ENCODE measurements around the gene RPS4Y1. TPM values are rescaled to one million over a fixed set of nuclear protein-coding genes. Genes with fewer than 3 reads are reported as not detected.

Gene RPS4Y1
- polyA plus RNA-seq, 1 experiment, result 512 TPM

DNA sequence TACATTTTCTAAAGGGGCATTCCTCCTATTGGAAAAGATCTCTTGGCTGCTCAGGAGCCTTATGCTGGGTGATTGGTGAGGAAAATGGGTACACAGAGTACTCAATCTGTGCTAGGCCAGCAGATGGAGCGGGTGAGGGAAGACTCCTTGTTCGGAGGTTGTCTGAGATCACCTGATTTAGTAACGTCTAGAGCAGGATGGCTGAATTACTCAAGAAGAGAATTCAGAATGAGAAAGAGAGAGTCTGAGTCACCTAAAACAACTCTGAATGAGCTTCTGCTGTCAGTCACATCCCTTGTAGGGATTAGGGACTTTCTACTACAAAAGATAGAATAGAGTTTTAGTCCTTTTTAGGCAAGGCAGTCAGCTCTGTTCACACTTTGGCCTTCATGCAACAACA is 46.6 kb downstream of the RPS4Y1 start:
- TF ChIP-seq, protein P1, sequence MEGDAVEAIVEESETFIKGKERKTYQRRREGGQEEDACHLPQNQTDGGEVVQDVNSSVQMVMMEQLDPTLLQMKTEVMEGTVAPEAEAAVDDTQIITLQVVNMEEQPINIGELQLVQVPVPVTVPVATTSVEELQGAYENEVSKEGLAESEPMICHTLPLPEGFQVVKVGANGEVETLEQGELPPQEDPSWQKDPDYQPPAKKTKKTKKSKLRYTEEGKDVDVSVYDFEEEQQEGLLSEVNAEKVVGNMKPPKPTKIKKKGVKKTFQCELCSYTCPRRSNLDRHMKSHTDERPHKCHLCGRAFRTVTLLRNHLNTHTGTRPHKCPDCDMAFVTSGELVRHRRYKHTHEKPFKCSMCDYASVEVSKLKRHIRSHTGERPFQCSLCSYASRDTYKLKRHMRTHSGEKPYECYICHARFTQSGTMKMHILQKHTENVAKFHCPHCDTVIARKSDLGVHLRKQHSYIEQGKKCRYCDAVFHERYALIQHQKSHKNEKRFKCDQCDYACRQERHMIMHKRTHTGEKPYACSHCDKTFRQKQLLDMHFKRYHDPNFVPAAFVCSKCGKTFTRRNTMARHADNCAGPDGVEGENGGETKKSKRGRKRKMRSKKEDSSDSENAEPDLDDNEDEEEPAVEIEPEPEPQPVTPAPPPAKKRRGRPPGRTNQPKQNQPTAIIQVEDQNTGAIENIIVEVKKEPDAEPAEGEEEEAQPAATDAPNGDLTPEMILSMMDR (IDR thresholded peaks at IDR 0.05; ENCODE audit: insufficient read depth, low read depth, low read length), result no peak
- Histone ChIP-seq H3K27me3 (ENCODE audit: control insufficient read depth, insufficient read depth, low read length) (no peaks in the 10 kb centered on the region), H3K4me3 (ENCODE audit: low read depth, low read length) (no peak overlapping the region), H3K36me3 (ENCODE audit: control insufficient read depth, insufficient read depth, low read length) (no peaks in the 10 kb centered on the region)
- ChIA-PET CTCF (no interaction called here), POLR2A (no interaction called here)
- no peak for DNase-seq (ENCODE audit: low read depth)

DNA sequence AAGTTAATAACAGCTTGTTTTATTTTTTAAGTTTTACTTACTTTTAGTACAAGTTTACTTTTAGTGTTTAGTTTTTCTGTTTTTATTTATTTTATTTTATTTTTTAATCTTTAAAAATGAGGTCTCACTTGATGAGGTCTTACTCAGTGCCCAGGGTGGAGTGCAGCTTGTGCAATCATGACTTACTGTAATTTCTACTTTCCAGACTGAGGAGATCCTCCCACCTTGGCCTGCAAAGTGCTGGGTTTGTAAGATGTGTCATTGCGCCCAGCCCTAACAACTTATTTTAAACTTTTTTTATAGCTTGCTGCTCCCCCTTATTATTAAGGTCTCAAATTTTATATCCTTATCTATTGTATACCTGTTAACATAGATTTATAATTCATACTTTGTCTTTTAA is 52.1 kb downstream of the RPS4Y1 start:
- TF ChIP-seq, protein P1 (IDR thresholded peaks at IDR 0.05; ENCODE audit: insufficient read depth, low read depth, low read length), result no peak
- CTCF ChIA-PET, result no interaction called here

DNA sequence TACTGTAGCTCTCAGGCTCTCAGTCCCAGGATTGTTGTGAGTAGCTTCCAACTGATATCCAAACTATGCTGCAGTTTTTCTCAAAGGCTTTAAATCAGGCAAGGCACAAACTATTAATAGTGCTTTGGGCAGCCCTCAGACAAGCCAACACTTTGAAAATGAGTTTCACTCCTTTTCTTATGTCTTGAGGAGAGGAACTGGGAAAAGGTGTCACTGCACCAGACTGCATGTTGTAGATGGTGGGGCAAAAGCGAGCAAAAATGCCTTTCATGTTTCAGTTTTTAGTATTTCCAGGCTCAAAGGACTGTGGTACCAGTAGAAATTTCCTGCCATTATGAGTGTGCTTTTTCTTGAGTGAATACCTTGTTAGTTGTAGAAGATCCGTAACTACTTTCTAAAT is 54.6 kb downstream of the RPS4Y1 start:
- Histone ChIP-seq H3K27me3 (ENCODE audit: control insufficient read depth, insufficient read depth, low read length) (no peaks in the 10 kb centered on the region), H3K36me3 (ENCODE audit: control insufficient read depth, insufficient read depth, low read length) (no peaks in the 10 kb centered on the region), H3K4me3 (ENCODE audit: low read depth, low read length) (no peak overlapping the region)
- ChIA-PET POLR2A (no interaction called here), CTCF (no interaction called here)
- no peak for DNase-seq (ENCODE audit: low read depth)
- TF ChIP-seq, protein P1 (IDR thresholded peaks at IDR 0.05; ENCODE audit: insufficient read depth, low read depth, low read length), result no peak

More for the DNA sequence above, 52.1 kb downstream of the RPS4Y1 start:
- Histone ChIP-seq H3K4me3 (ENCODE audit: low read depth, low read length) (no peak overlapping the region), H3K36me3 (ENCODE audit: control insufficient read depth, insufficient read depth, low read length) (no peaks in the 10 kb centered on the region), H3K27me3 (ENCODE audit: control insufficient read depth, insufficient read depth, low read length) (no peaks in the 10 kb centered on the region)
- POLR2A ChIA-PET, result no interaction called here
- DNase-seq (ENCODE audit: low read depth), result no peak

DNA sequence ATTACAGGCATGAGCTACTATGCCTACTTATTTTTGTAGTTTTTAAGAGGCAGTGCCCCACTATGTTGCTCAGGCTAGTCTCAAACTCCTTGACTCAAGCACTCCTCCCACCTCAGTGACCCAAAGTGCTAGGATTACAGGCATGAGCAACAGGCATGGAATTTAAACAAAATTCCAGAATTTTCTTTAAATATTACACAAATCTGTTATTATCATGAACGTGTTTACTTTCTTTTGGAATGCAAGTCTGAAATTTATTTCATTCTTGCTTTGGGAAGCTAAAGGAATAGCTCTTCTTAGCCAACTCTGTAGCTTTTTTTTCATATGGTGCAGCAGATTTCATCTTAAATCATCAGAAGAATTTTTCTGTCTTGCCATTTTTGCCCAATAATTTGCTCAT is 66.0 kb downstream of the RPS4Y1 start:
- TF ChIP-seq, protein P1 (IDR thresholded peaks at IDR 0.05; ENCODE audit: insufficient read depth, low read depth, low read length), result no peak
- no peak overlapping the region for H3K4me3 ChIP-seq (ENCODE audit: low read depth, low read length)
- ChIA-PET CTCF (no interaction called here), POLR2A (no interaction called here)
- peak; percentile 67 for DNase-seq (ENCODE audit: low read depth)
- H3K36me3 ChIP-seq (ENCODE audit: control insufficient read depth, insufficient read depth, low read length), result no peaks in the 10 kb centered on the region
- H3K27me3 ChIP-seq (ENCODE audit: control insufficient read depth, insufficient read depth, low read length), result no peaks in the 10 kb centered on the region

DNA sequence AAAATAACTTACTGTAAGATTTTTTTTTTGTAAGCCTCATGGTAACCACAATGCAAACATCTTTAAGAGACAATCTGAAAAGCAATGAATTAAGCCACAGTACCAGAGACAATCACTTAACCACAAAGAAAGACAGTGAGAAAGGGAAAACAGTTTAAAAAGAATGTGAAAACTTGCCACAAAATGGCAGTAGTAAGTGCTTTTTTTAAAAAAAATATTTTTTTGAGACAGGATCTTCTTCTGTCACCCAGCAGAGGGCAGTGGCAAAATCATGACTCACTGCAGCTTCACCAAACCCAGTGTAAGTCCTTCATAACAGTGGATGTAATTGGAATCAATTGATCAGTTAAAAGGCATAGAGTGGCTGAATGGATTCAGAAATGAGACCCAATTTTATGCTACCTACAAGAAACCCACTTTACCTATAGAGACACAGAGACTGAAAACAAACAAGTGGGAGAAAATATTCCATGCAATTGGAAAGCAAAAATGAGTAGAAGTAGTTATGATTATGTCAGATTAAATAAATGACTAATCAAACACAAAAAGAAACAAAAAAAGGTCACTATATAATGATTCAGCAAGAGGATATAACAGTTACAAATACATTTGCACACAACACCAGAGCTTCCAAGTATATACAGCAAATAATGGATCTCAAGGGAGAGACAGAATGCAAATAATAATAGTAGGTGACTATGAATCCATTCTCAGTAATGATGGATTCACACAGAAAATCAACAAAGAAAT is 71.8 kb downstream of the RPS4Y1 start:
- TF ChIP-seq, protein P1 (IDR thresholded peaks at IDR 0.05; ENCODE audit: insufficient read depth, low read depth, low read length), result peak; percentile 48
- Histone ChIP-seq H3K27me3 (ENCODE audit: control insufficient read depth, insufficient read depth, low read length) (no peaks in the 10 kb centered on the region), H3K36me3 (ENCODE audit: control insufficient read depth, insufficient read depth, low read length) (no peaks in the 10 kb centered on the region), H3K4me3 (ENCODE audit: low read depth, low read length) (no peak overlapping the region)
- DNase-seq (ENCODE audit: low read depth), result no peak
- ChIA-PET CTCF (no interaction called here), POLR2A (no interaction called here)

Small RNA genes lying within 50 kb of the gene (small RNA-seq; reads per million reads assigned to genes)
- gene TOMM22P2 (ENCODE audit: insufficient read length, low read depth, low replicate concordance), result not detected

Other genes starting within 250 kb of the RPS4Y1 start
- gene SRY, start 53.9 kb upstream of the RPS4Y1 start, polyA plus RNA-seq (2011; rRNA removed), result not detected in 2 replicates
- 5.2 and 10.7 TPM in 2 replicates for gene ZFY, start 93.8 kb downstream of the RPS4Y1 start, polyA plus RNA-seq (2011; rRNA removed)